ENCODE results near the gene JAK2.

JAK2 gene

GRCh38 chr9:5052838-5053237 is 67.8 kb downstream of the JAK2 start:
- H3K4me3 ChIP-seq (ENCODE audit: low read depth, low read length): no peak overlapping the region
- ChIA-PET POLR2A (no interaction called here), CTCF (no interaction called here)
- H3K36me3 ChIP-seq (ENCODE audit: control insufficient read depth in 2 of 2, insufficient read depth in 1 of 2, low read length in 2 of 2): no peaks in the 10 kb centered on the region
- TF ChIP-seq ZNF341 (tag by site-specific recombination; IDR thresholded peaks at IDR 0.05; ENCODE audit: low read depth) (no peak), HOXA7 (CRISPR knock-in tag; IDR thresholded peaks at IDR 0.05; ENCODE audit: borderline replicate concordance) (no peak), GLIS2 (tag by site-specific recombination; IDR thresholded peaks at IDR 0.05) (no peak), ZNF114 (tag by site-specific recombination; IDR thresholded peaks at IDR 0.05) (no peak), ZNF133 (tag by site-specific recombination; IDR thresholded peaks at IDR 0.05) (no peak), GLIS1 (tag by site-specific recombination; IDR thresholded peaks at IDR 0.05) (no peak), ZNF274 (IDR thresholded peaks at IDR 0.05; ENCODE audit: low read length) (no peak), ZNF274 (tag by site-specific recombination; IDR thresholded peaks at IDR 0.05; ENCODE audit: borderline replicate concordance) (no peak), TRIM28 (IDR thresholded peaks at IDR 0.05; ENCODE audit: borderline replicate concordance, low read length) (no peak), ZNF112 (tag by site-specific recombination; IDR thresholded peaks at IDR 0.05) (no peak), ZNF843 (tag by site-specific recombination; IDR thresholded peaks at IDR 0.05) (no peak), ZSCAN5A (tag by site-specific recombination; IDR thresholded peaks at IDR 0.05) (no peak)
- H3K9me3 ChIP-seq (ENCODE audit: control insufficient read depth, insufficient read depth, low read depth, low read length): no peaks in the 10 kb centered on the region
- no peak overlapping the region for H3K27ac ChIP-seq (ENCODE audit: extremely low read depth, low read depth, low read length)
- H3K4me1 ChIP-seq (ENCODE audit: control insufficient read depth, insufficient read depth, low read length): no peaks in the 10 kb centered on the region

- no peak for TF ChIP-seq SP7 (tag by site-specific recombination; IDR thresholded peaks at IDR 0.05)
- TF ChIP-seq ZSCAN4 (tag by site-specific recombination; IDR thresholded peaks at IDR 0.05): no peak
- no peak for TF ChIP-seq ZNF660 (tag by site-specific recombination; IDR thresholded peaks at IDR 0.05)
- no peak for TF ChIP-seq ZFP37 (tag by site-specific recombination; IDR thresholded peaks at IDR 0.05)
- TF ChIP-seq ZNF223 (tag by site-specific recombination; IDR thresholded peaks at IDR 0.05): no peak
- TF ChIP-seq INSM2 (tag by site-specific recombination; IDR thresholded peaks at IDR 0.05): no peak
- no peak for TF ChIP-seq KLF7 (tag by site-specific recombination; IDR thresholded peaks at IDR 0.05; ENCODE audit: borderline replicate concordance)
- TF ChIP-seq ZNF214 (tag by site-specific recombination; IDR thresholded peaks at IDR 0.05; ENCODE audit: borderline replicate concordance): no peak
- no peak for TF ChIP-seq ZBTB10 (tag by site-specific recombination; IDR thresholded peaks at IDR 0.05)
- no peak for TF ChIP-seq ZNF302 (tag by site-specific recombination; IDR thresholded peaks at IDR 0.05; ENCODE audit: low read depth)
- TF ChIP-seq PRDM1 (tag by site-specific recombination; IDR thresholded peaks at IDR 0.05): no peak
- TF ChIP-seq ZNF133 (tag by site-specific recombination; IDR thresholded peaks at IDR 0.05): no peak
- TF ChIP-seq ZNF747 (tag by site-specific recombination; IDR thresholded peaks at IDR 0.05): no peak
- TF ChIP-seq ZNF701 (tag by site-specific recombination; IDR thresholded peaks at IDR 0.05): no peak
- no peak for TF ChIP-seq ZNF2 (tag by site-specific recombination; IDR thresholded peaks at IDR 0.05)
- no peak for TF ChIP-seq ZSCAN5A (tag by site-specific recombination; IDR thresholded peaks at IDR 0.05)
- no peak for TF ChIP-seq ZNF391 (tag by site-specific recombination; IDR thresholded peaks at IDR 0.05; ENCODE audit: borderline replicate concordance, low read depth)
- H3K4me3 ChIP-seq (ENCODE audit: low read depth, low read length): no peak overlapping the region
- ChIA-PET POLR2A (no interaction called here), CTCF (no interaction called here)
- H3K4me1 ChIP-seq (ENCODE audit: control insufficient read depth, insufficient read depth, low read length): no peaks in the 10 kb centered on the region
- H3K9me3 ChIP-seq (ENCODE audit: control insufficient read depth, insufficient read depth, low read depth, low read length): no peaks in the 10 kb centered on the region
- H3K36me3 ChIP-seq (ENCODE audit: control insufficient read depth in 2 of 2, insufficient read depth in 1 of 2, low read length in 2 of 2): no peaks in the 10 kb centered on the region
- H3K27ac ChIP-seq (ENCODE audit: extremely low read depth, low read depth, low read length): no peak overlapping the region
Measured at GRCh38 chr9:5062631-5063030, 77.6 kb downstream of the JAK2 start.
